ENCODE data around the gene ARHGAP28.

ARHGAP28 gene

DNA sequence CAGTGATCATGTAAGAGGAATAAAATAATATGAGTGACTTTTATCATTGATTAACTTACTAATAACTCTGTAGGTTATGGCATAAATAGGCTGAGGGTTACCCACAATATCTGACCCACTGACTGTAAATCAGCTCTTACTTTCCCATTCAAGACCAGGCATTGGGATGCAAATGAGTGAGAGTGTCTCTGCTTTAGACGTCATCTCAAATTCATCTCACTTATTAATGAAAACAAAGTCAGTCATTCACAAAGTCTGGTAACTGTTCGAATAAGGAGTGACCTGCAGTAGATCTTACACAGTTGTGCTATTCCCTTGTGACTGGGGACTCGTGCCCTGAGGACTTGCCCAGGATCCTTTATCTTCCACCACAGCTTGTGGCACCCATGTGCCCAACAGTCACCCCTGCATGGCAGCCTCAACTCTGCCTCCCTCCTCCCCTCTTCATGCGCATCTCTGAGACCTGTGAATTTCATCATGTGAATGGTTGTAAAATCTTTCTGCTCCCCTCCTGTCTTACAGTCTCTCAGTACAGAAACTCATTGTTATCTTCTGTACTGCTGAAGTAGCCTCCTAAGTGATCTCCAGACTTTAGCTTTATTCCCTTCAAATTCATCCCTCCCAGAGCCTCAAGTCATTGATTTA is 131.4 kb downstream of the ARHGAP28 start:
- TF ChIP-seq POLR2AphosphoS5 (IDR thresholded peaks at IDR 0.05; ENCODE audit: low read depth, low read length) (no peak), POLR2A (IDR thresholded peaks at IDR 0.05; ENCODE audit: low read depth, low read length) (no peak), TAF1 (IDR thresholded peaks at IDR 0.05; ENCODE audit: borderline replicate concordance, low read depth, low read length) (no peak)

GRCh38 chr18:6865251-6865650 is 135.7 kb downstream of the ARHGAP28 start:
- no peak for FAIRE-seq
- no peak for DNase-seq (ENCODE audit: insufficient read length)
- TF ChIP-seq POLR2AphosphoS5 (IDR thresholded peaks at IDR 0.05; ENCODE audit: low read depth, low read length) (no peak), TAF1 (IDR thresholded peaks at IDR 0.05; ENCODE audit: borderline replicate concordance, low read depth, low read length) (no peak), POLR2A (IDR thresholded peaks at IDR 0.05; ENCODE audit: low read depth, low read length) (no peak)

More for the DNA sequence above, 131.4 kb downstream of the ARHGAP28 start:
- FAIRE-seq (no peak), DNase-seq (ENCODE audit: insufficient read length) (no peak)

DNA sequence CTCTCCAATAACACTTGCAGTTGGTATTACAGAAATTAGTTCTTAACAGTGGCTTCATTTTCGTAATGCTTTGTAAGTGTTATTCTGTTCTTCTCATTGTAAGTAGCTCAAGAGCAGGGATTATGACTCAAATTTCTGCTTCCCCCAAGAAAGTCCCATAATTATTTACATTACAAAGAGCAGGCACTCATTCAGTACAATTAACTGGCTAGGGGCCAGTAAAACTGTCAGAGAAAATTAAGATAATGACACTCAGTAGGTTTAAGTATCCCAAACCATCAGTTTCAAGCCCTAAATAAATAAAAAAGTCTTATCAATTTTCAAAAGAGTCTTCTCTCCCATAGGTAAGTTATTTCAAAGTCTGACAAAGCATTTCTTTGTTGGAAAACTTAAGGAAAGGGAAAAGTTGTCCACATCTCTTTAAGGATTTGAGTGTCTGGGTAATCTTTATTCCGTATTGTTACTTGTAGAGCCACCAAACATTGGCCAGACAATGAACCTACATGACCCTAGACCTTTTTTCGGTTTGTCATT is 137.1 kb downstream of the ARHGAP28 start:
- no peak for FAIRE-seq
- TF ChIP-seq POLR2A (IDR thresholded peaks at IDR 0.05; ENCODE audit: low read depth, low read length): no peak
- no peak for TF ChIP-seq POLR2AphosphoS5 (IDR thresholded peaks at IDR 0.05; ENCODE audit: low read depth, low read length)
- no peak for TF ChIP-seq TAF1 (IDR thresholded peaks at IDR 0.05; ENCODE audit: borderline replicate concordance, low read depth, low read length)
- DNase-seq (ENCODE audit: insufficient read length): no peak

GRCh38 chr18:6868033-6868432 is 138.5 kb downstream of the ARHGAP28 start:
- FAIRE-seq: no peak
- TF ChIP-seq POLR2AphosphoS5 (IDR thresholded peaks at IDR 0.05; ENCODE audit: low read depth, low read length) (no peak), TAF1 (IDR thresholded peaks at IDR 0.05; ENCODE audit: borderline replicate concordance, low read depth, low read length) (no peak), POLR2A (IDR thresholded peaks at IDR 0.05; ENCODE audit: low read depth, low read length) (no peak)
- no peak for DNase-seq (ENCODE audit: insufficient read length)

- TF ChIP-seq POLR2A (IDR thresholded peaks at IDR 0.05; ENCODE audit: low read depth, low read length) (no peak), POLR2AphosphoS5 (IDR thresholded peaks at IDR 0.05; ENCODE audit: low read depth, low read length) (no peak), TAF1 (IDR thresholded peaks at IDR 0.05; ENCODE audit: borderline replicate concordance, low read depth, low read length) (no peak)
- FAIRE-seq: no peak
- no peak for DNase-seq (ENCODE audit: insufficient read length)
Observed at GRCh38 chr18:6871566-6871965, 142.1 kb downstream of the ARHGAP28 start.

DNA sequence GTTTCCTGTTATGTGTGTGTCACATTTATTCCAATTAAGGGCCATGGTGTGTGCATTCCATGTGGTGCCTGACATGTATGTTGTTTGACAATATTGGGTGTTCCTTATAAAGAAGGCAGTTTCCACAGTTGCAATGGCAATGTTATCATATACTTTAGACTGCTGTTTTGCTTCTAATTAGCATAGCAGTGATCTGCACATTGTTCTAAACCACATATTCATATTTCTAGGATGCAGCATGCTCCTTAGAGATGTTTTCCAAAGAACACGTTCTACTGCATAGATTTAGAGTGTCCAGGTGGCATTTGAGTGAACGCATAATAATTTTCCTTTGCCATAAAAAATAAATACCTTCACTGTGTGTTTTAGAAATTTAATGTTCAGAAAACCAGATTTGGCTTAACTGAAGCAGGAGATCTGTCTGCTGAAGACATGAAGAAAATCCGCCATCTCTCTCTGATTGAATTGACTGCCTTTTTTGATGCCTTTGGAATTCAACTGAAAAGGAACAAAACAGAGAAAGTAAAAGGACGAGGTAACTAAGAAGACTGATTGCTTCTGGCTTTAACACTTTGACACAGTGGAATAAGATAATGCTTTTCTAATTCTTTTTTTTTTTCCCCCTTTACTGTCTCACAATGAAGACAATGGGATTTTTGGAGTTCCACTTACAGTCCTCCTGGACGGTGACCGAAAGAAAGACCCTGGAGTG is 143.7 kb downstream of the ARHGAP28 start:
- FAIRE-seq: no peak
- TF ChIP-seq TAF1 (IDR thresholded peaks at IDR 0.05; ENCODE audit: borderline replicate concordance, low read depth, low read length) (no peak), POLR2AphosphoS5 (IDR thresholded peaks at IDR 0.05; ENCODE audit: low read depth, low read length) (no peak), POLR2A (IDR thresholded peaks at IDR 0.05; ENCODE audit: low read depth, low read length) (no peak)
- no peak for DNase-seq (ENCODE audit: insufficient read length)

DNA sequence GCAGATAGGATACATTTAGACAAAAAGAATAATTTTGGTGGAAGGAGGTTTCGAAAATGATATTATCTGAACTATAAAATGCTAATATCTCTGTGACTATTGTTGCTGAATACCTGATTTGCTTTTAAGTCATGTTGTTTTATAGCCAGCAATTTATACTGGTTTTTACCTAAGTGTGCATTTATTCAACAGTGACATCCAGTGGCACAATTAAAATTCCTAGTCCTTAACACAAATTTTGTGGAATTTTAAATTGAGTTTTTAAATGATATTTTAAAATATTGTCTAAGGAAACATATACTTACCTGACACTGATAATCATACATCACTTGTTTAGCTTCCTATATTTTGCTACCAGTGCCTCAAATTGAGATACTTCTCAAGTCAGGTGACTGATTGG is 144.8 kb downstream of the ARHGAP28 start:
- TF ChIP-seq POLR2AphosphoS5 (IDR thresholded peaks at IDR 0.05; ENCODE audit: low read depth, low read length) (no peak), POLR2A (IDR thresholded peaks at IDR 0.05; ENCODE audit: low read depth, low read length) (no peak), TAF1 (IDR thresholded peaks at IDR 0.05; ENCODE audit: borderline replicate concordance, low read depth, low read length) (no peak)
- no peak for DNase-seq (ENCODE audit: insufficient read length)
- no peak for FAIRE-seq

- TF ChIP-seq POLR2AphosphoS5 (IDR thresholded peaks at IDR 0.05; ENCODE audit: low read depth, low read length): no peak
- TF ChIP-seq TAF1 (IDR thresholded peaks at IDR 0.05; ENCODE audit: borderline replicate concordance, low read depth, low read length): no peak
- TF ChIP-seq POLR2A (IDR thresholded peaks at IDR 0.05; ENCODE audit: low read depth, low read length): no peak
- FAIRE-seq: no peak
- no peak for DNase-seq (ENCODE audit: insufficient read length)
Observed at GRCh38 chr18:6875749-6876148, 146.2 kb downstream of the ARHGAP28 start.

DNA sequence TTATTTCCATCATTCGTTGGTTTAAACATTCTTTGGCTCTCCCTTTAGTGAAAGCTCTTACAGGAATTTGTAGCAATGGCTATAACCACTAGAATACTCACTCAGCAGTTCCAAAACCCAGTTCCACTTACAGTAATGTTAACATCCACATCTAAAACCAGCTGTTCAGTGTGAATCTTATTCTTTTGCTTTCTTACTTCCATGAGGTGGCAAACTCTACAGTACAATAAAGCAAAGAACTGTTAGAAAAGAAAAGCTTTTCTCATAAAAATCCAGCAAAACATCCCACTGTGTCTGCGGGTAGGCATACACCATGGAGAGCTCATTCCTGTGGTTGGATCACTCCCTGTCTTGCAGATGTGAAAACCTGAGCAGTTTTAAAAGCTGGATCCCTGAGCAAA is 147.1 kb downstream of the ARHGAP28 start:
- DNase-seq (ENCODE audit: insufficient read length): no peak
- FAIRE-seq: no peak
- TF ChIP-seq POLR2A (IDR thresholded peaks at IDR 0.05; ENCODE audit: low read depth, low read length): no peak
- no peak for TF ChIP-seq POLR2AphosphoS5 (IDR thresholded peaks at IDR 0.05; ENCODE audit: low read depth, low read length)
- TF ChIP-seq TAF1 (IDR thresholded peaks at IDR 0.05; ENCODE audit: borderline replicate concordance, low read depth, low read length): no peak

- TF ChIP-seq TAF1 (IDR thresholded peaks at IDR 0.05; ENCODE audit: borderline replicate concordance, low read depth, low read length): no peak
- TF ChIP-seq POLR2AphosphoS5 (IDR thresholded peaks at IDR 0.05; ENCODE audit: low read depth, low read length): no peak
- no peak for TF ChIP-seq POLR2A (IDR thresholded peaks at IDR 0.05; ENCODE audit: low read depth, low read length)
- no peak for DNase-seq (ENCODE audit: insufficient read length)
- FAIRE-seq: no peak
Observed at GRCh38 chr18:6877288-6877687, 147.8 kb downstream of the ARHGAP28 start.

DNA sequence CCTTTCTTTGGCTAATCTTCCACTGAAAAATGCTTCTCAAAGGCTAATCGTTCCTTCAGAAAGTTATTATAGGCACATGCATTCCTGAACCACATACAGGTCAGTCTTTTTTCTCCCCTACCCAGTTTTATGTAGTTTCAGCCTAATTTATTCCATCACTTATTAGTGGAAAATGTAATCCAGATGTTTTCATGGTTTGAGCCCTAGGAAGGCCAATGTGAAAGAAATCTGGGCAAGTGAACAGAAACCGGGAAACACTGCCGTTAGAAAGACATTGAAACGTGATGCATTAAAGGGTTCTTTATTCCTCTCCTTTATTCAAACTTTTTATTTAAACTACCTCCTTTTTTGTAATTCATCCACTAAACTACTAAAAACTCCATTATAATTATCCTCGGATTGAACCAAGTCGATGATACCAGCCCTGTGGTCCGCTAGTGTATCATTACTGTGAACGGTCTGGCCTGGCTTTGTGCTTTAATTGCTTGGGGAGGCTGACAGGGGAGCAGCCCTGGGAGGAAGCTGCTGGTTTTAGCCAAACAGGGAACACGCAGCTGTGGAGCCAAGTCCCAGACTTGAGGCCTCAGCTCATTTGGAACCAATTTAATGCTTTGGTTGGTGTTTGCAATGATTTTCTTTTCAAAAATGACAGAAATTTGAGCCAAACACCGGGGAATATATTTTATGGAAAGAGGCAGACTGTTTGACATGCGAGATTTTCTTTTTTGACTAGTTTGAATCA is 149.2 kb downstream of the ARHGAP28 start:
- FAIRE-seq (no peak), DNase-seq (ENCODE audit: insufficient read length) (no peak)
- TF ChIP-seq TAF1 (IDR thresholded peaks at IDR 0.05; ENCODE audit: borderline replicate concordance, low read depth, low read length) (no peak), POLR2AphosphoS5 (IDR thresholded peaks at IDR 0.05; ENCODE audit: low read depth, low read length) (no peak)

All from GM12892 (cell line).